ENCODE measurements around the gene TTLL12. TPM values are rescaled to one million over a fixed set of nuclear protein-coding genes. Genes with fewer than 3 reads are reported as not detected.

The TTLL12 gene
- total RNA-seq, 4 donors from 2014 or later: 38.5 to 50.4 (median 41.9) TPM

- Histone ChIP-seq H3K9me3 (no peaks in the 10 kb centered on the region), H3K27me3 (no peaks in the 10 kb centered on the region), H3K36me3 (peaks cover 0 to 30% (median 0%) of the 10 kb centered on the region in 3 donors), H3K4me1 (no peaks in the 10 kb centered on the region), H3K27ac (no peak overlapping the region), H3K4me3 (no peak overlapping the region)
- DNase-seq (ENCODE audit: low spot score in 2 of 2): no peak
- TF ChIP-seq EP300 (IDR thresholded peaks at IDR 0.05): no peak
- TF ChIP-seq POLR2A (IDR thresholded peaks at IDR 0.05): no peak
- no peak for TF ChIP-seq CTCF (IDR thresholded peaks at IDR 0.05)
- 42 to 46% methylated on average over 22 of the region's 23 CpGs for WGBS, 2 donors
Observed at GRCh38 chr22:43206509-43207161, 19.7 kb upstream of the TTLL12 start.

- TF ChIP-seq CTCF (IDR thresholded peaks at IDR 0.05) (no peak), EP300 (IDR thresholded peaks at IDR 0.05) (no peak), POLR2A (IDR thresholded peaks at IDR 0.05) (no peak)
- 62 to 63% methylated on average over 5 of the region's 5 CpGs for WGBS, 2 donors
- H3K9me3 ChIP-seq: no peaks in the 10 kb centered on the region
Observed at GRCh38 chr22:43205748-43206508, 19.0 kb upstream of the TTLL12 start.

GRCh38 chr22:43205261-43205691 lies 18.3 kb upstream of the TTLL12 start:
- WGBS, 2 donors: 85 to 86% methylated on average over 8 of the region's 9 CpGs
- DNase-seq (ENCODE audit: low spot score in 2 of 2): no peak
- Histone ChIP-seq H3K9me3 (no peaks in the 10 kb centered on the region), H3K27me3 (no peaks in the 10 kb centered on the region), H3K4me1 (no peaks in the 10 kb centered on the region), H3K36me3 (peaks cover 0 to 24% (median 0%) of the 10 kb centered on the region in 3 donors), H3K27ac (no peak overlapping the region), H3K4me3 (no peak overlapping the region)
- TF ChIP-seq CTCF (IDR thresholded peaks at IDR 0.05) (no peak), POLR2A (IDR thresholded peaks at IDR 0.05) (no peak), EP300 (IDR thresholded peaks at IDR 0.05) (no peak)

More at GRCh38 chr22:43205748-43206508, 19.0 kb upstream of the TTLL12 start:
- no peak for DNase-seq (ENCODE audit: low spot score in 2 of 2)
- no peak overlapping the region for H3K4me3 ChIP-seq
- H3K36me3 ChIP-seq: peaks cover 0 to 30% (median 0%) of the 10 kb centered on the region in 3 donors
- no peaks in the 10 kb centered on the region for H3K27me3 ChIP-seq
- H3K27ac ChIP-seq: no peak overlapping the region
- H3K4me1 ChIP-seq: no peaks in the 10 kb centered on the region

- TF ChIP-seq POLR2A (IDR thresholded peaks at IDR 0.05) (no peak), EP300 (IDR thresholded peaks at IDR 0.05) (no peak), CTCF (IDR thresholded peaks at IDR 0.05) (no peak)
- DNase-seq (ENCODE audit: low spot score in 2 of 2): no peak
- H3K27ac ChIP-seq: no peak overlapping the region
- H3K4me3 ChIP-seq: no peak overlapping the region
- no peaks in the 10 kb centered on the region for H3K9me3 ChIP-seq
- peaks cover 0 to 14% (median 0%) of the 10 kb centered on the region in 3 donors for H3K36me3 ChIP-seq
- WGBS, 2 donors: 48 to 58% methylated on average over 14 to 20 of the region's 20 CpGs
- no peaks in the 10 kb centered on the region for H3K4me1 ChIP-seq
- H3K27me3 ChIP-seq: peaks cover 0 to 4% of the 10 kb centered on the region in 2 donors
Observed at GRCh38 chr22:43203471-43203981, 16.6 kb upstream of the TTLL12 start.

All from tibial nerve (tissue), 4 donors.